DOHH2 (cell line): ENCODE data around the gene DESI2.

Experiments used
- CTCF ChIP-seq: fragments of 200-600 bp; sonication (generic); IDR thresholded peaks from one replicate; pipeline ENCODE4 v1.5.1; 2014; ENCODE audit warnings: antibody characterized with exemption, mild to moderate bottlenecking, low read depth, low read length; ENCODE audit not compliant: poor library complexity, severe bottlenecking
- EZH2phosphoT487 ChIP-seq: fragments of 200-600 bp; sonication (generic); IDR thresholded peaks from 2 replicates; pipeline ENCODE4 v1.6.1; 2017; ENCODE audit warnings: borderline replicate concordance, mild to moderate bottlenecking, antibody characterized with exemption, low read length, moderate library complexity, mixed read lengths

GRCh38 chr1:244652623-244653438 lies at the start of gene DESI2:
- TF ChIP-seq CTCF (peak; percentile 53), EZH2phosphoT487 (no peak)
